H54 (cell line): ENCODE measurements around the gene MAPK11.
A peak's percentile ranks its signal among the peaks of the same experiment; 100 is the strongest.

Source experiments
- DNase-seq: peaks from one replicate; pipeline ENCODE4 v3.0.0; 2011; ENCODE audit warnings: low spot score, mixed read lengths; ENCODE audit not compliant: insufficient read length
- FAIRE-seq: peaks from 3 replicates; lab custom pipeline; 2011; peaks lifted over from hg19 to GRCh38; lab: Jason Lieb, UNC
- POLR2A ChIP-seq: IDR thresholded peaks from 2 replicates; pipeline ENCODE4 v1.6.1; 2011; ENCODE audit warnings: low read depth, mild to moderate bottlenecking, low read length

MAPK11 gene

DNA sequence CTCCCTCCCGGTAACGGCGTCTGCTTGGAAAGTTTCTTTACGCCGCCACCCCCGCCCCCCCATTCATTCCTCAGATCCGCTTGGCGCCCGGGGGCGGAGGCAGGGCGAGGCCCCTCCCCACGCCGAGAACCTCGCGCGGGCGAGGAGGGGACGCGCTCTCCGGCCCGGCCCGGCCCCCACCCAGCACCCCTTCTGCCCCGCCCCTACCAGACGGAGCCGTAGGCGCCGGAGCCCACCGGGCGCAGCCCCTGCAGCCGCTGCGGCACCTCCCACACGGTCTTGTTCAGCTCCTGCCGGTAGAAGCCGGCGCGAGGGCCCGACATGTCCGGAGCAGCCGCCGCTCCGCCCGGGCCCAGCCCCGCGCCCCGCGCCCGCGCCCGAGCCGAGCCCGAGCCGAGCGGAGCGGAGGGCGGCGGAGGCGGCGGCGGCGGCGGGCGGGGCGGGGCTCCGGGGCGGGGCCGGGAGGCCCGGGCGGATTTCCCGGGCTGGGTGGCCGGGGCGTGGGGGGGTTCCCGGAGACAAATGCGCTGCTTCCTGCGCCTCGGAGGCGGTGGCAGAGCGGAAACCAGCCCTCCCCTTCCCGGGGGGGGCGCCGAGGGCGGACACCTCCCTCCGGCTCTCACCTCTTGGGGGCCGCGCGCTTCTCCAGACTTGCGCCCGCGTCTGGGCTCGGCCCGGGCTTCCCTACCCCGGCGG lies at the start of gene MAPK11:
Gene MAPK11, minus strand, starts transcription at position 411 of the 696 bp plus-strand sequence. Its CDS starts 88 bp downstream, at position 323.
- no peak for TF ChIP-seq POLR2A
- FAIRE-seq (no peak), DNase-seq (peak; percentile 63)

DNA sequence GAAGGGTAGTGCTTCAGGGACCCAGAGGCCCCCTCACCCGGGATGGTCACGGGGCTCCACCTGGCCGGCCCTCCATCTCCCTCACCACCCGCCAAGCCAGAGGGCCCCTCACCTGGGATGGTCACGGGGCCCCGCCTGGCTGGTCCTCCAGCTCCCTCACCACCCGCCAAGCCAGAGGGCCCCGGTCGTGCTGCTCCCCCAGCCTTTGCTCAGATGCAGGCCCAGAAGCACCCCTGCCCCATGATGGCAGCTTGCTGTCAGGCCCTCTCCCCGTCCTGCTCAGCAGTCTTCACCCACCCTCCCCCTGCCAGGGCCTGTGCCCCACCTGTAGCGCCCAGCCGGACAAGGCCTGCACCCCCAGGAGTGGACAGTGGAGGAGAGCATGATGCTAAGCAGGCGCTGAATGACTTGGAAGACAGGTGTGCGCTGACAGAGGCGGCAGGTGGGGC lies 49.3 kb upstream of the MAPK11 start:
- DNase-seq (no peak), FAIRE-seq (no peak)
- TF ChIP-seq POLR2A, result no peak

DNA sequence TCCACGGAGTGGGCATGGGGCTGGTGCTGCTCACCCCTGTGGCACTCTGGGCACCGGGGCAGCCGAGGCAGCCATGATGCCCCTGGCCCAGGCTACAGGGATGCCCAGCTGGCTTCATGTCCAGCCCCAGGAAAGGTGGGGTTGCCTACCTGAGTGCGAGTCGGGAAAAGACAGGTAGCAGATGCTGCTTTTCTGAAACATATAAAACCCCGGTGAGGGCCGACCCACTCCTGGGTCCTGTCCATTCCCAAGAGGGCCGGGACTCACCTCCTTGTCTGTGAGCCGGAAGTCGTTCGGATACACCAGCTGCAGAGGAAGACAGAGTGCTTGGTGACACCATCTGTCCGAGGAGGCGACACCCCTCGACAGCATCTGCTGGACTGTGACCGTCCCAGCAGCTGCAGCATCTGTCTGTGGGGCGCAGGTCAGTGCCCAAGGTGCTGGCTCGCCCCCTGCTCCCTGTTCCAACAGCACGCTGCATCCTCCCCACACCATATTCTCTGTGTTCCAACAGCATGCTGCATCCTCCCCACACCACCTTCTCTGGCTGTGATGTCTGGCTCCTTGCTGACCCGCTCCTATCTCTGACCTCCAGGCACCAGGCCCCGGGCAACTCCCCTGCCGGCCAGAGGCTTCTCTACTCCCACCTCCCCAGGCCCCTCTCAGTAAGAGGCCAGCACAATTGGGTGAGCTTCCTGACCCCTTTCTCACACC lies 48.7 kb upstream of the MAPK11 start:
- no peak for TF ChIP-seq POLR2A
- FAIRE-seq, result no peak
- no peak for DNase-seq

DNA sequence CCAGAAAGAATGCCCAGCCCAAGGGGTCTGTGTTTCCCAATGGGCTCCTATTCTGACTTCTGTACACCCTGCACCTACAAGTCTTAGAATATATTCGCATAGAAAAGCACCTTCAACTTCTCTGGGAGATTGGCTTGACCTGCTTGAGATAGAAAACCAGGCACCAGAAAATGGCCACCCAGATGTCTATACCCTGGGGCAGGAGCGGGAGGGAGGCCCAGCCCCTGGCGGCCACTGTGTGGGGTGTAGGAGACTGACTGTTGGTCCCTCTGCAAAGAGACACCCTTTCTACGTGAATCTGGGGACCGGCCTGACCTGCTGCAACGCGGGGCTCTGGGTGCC lies 48.1 kb upstream of the MAPK11 start:
- TF ChIP-seq POLR2A, result no peak
- DNase-seq, result no peak
- no peak for FAIRE-seq

DNA sequence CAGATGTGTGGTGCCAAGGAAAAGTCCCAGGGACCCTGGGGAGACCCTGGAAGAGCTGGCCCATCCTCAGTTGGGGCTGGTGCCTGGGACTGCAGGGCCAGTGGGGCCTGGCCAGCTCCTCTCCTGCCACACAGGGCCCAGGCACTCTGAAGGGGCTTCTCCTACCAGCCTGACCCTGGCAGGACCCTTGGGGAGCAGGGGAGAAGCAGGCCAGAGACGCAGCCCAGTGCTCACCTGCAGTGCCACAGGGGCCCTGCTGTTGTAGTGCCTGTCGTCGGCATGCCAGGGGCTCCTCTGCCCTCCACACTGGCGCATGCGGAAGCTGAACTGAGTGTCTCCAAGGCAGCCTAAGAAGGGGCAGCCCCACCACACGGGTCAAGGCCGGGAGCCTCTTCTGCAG lies 47.5 kb upstream of the MAPK11 start:
- FAIRE-seq, result no peak

DNA sequence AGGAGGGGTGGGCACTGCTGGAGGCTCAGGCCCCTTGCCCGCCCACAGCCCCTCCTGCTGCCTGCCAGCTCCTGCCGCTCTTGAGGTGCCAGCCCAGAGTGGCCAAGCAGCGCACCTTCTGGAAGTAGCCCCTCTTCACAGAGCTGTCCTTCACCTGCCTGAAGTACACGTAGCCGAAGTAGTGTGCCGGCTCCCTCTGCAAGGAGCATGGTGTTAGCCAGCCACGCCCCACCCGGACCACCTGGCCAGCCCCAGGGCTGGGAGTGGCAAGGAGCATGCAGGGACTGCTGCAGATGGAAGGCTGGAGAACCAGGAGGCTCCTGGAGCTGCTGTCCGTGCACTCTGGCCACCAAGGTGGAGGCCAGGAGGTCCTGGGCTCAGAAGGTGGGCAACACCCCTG lies 47.0 kb upstream of the MAPK11 start:
- no peak for FAIRE-seq

More for the DNA sequence above, 47.5 kb upstream of the MAPK11 start:
- TF ChIP-seq POLR2A, result no peak
- no peak for DNase-seq

DNA sequence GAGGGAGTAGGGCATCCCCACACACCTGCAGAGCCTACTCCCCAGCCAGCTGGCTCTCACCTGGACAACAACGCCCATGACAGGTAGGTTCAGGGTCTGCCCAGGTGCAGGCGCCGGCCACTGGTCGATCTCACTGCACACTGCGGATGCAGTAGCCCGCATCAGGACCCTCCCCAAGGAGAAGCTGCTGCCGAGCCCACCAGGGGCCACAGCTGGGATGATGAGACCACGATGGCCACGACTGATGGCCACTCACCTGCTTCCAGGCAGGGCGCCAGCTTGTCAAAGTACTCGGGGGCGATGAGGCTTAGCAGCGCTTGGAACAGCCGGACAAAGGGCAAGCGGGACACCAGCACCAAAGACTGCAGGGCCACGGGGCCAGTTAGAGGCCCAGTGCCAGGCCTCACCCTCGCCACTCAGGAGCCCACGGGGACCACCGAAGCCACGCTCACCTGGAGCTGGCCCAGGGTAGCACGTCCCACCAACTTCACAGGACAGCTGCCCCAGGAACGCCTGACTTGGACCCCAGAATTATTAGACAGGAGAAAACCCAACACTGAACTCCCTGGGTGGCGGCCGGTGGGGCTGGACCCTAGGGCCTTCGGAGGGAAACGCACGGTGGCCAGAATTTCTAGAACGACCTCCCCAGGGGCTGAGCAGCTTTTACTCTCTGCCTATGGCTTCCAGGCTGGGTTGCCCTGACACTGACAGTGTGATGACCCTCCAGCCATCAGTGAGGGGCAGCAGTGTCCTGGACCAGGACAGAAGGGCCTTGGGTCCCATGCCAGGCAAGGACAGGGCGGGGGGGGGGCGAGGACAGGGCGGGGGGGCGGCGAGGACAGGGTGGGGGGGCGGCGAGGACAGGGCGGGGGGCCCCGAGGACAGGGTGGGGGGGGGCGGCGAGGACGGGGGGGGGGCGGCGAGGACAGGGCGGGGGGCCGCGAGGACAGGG lies 46.2 kb upstream of the MAPK11 start:
- TF ChIP-seq POLR2A, result no peak
- FAIRE-seq (no peak), DNase-seq (no peak)

More for the DNA sequence above, 47.0 kb upstream of the MAPK11 start:
- DNase-seq, result no peak
- no peak for TF ChIP-seq POLR2A

DNA sequence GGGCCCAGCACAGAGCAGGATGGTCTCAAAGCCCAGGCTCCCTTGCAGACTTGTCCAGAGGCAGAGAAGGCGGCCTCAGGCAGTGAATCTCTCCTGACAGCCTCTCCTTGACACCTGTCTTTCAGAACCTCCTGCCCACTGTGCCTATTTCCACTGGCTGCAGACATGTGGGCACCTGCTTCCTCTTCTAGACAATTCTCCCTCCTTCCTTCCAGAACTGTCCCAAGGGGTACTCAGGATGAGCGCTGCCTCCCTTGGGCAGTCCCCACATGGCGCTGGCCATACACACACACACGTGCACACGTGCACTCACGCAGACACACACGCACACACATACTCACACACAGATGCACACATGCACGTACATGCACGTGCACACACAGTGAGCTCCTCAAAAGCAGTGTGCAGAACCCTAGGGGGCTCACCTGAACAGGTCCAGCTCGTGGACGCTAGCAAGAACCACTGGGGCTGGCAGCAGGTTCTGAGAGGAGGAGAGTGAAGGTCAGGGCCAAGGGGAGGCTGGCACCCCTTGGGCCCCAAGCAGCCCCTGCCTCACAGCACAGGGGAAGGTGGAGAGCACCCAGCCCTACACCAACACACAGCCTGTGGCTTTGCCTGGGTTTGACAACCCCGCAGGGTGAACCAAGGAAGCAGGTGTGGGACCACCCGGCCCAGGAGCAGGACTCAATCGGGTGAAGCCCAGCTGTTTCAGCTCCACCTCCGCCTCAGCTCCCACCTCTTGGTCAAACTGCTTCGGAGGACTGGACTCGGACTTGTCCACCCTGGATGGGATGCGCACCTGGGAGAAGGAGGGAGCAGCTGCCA lies 45.3 kb upstream of the MAPK11 start:
- FAIRE-seq (no peak), DNase-seq (no peak)
- TF ChIP-seq POLR2A, result no peak

DNA sequence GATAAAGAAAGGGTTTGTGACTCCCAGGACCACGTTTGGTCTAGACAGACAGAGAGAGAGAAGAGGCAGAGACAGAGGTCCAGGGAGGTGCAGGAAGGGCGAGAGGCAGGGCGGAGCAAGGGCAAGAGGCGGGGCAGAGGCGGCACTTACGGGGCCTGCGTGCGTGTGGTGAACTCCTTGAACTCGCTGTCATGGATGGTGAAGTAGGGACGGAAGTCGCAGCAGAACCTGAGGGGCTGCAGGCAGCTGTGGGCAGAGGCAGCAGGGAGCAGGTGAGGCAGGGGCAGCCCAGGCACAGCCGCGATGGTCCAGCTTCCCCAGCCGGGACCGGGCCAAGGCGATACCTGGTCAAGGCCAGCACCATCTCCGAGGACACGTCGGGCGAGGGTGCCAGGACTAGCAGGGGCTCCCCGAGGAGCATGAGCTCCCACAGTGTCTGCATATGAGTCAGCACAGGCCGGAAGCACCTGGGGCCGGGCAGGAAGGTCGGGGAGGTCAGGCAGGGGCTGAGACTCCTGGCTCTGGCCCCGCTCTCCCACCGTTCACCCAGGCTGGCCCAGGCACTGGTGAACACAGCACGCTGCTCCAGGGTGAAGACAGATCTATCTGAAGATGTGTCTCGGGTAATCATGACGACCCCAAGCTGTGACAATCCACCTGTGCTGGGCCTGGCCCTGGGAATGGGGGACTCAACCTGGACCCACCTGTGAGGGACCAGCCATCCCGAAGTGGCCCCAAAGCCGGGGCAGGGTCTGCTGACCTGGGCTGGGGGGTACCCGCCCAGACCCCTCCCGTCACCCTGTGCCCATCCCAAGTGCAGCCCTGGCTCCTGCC lies 44.5 kb upstream of the MAPK11 start:
- FAIRE-seq (no peak), DNase-seq (no peak)
- TF ChIP-seq POLR2A, result no peak

DNA sequence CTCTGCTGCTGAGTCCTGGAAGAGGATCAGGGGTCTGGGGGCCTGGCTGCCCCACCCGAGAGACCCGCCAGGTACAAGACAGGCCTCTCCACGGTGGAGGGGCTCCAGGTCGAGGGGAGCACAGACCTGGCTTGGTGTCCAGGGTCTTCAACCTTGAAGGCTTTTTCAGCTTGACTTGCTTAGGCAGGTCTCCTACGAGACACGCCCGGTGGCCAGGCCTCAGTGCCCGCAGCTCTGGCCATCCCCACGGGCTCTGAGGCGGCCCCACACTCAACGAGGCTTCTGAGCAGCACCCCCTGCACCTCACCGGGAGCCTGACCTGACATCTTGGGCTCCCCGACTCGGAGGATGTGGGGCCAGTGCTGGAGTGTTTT lies 43.9 kb upstream of the MAPK11 start:
- TF ChIP-seq POLR2A, result no peak
- DNase-seq, result no peak
- no peak for FAIRE-seq

DNA sequence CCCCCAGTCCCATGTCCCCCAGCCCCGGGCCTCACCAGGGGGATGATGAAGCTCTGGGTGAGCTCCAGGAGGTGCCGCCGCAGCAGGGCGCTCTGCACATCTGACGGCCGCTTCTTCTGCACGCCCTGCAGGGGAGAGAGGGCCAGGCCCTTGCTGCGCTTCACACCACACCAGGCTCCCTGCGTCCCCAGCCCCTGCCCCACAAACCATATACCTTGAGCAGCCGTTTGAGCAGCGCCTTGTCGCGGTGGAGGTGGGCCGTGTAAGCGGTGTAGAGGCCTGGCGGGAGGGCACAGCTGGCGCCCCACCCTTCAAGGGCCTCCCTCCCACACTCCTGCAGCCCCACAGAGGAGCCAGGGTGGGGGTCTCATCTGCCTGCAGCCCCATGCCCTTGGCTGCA lies 43.4 kb upstream of the MAPK11 start:
- DNase-seq (no peak), FAIRE-seq (no peak)
- no peak for TF ChIP-seq POLR2A

DNA sequence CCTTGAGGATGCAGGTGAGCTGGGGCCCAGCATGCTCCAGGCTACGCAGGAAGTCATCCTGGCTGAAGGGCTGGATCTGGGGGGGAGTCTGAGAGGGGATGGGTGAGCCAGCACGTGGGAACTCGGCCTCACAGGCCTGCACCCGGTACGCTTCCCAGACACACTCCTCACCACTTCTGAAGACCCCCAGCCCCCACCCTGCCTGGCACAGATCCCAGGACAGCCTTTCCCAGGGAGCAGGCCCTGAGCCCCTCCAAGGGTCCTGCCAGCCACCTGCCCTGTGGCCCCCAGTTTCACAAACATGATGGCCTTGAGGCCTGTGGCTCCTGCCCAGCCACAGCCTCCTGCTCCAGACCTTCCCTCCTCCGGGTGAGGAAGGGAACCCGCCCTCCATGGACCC lies 42.8 kb upstream of the MAPK11 start:
- FAIRE-seq (no peak), DNase-seq (no peak)
- no peak for TF ChIP-seq POLR2A
